ENCODE results near the gene ISG20L2.

The ISG20L2 gene

GRCh38 chr1:156706657-156707416 is 21.7 kb downstream of the ISG20L2 start:
- DNase-seq (ENCODE audit: low read depth, low spot score), result no peak

GRCh38 chr1:156705918-156706656 is 22.5 kb downstream of the ISG20L2 start:
- peak; percentile 48 for DNase-seq (ENCODE audit: low read depth, low spot score)

GRCh38 chr1:156705321-156705917 is 23.1 kb downstream of the ISG20L2 start, which contains the start of gene CRABP2:
Gene CRABP2, minus strand, starts transcription at chr1:156705583. Its CDS starts 137 bp downstream, at chr1:156705446.
- DNase-seq (ENCODE audit: low read depth, low spot score), result no peak

- no peak for DNase-seq (ENCODE audit: low read depth, low spot score)
Observed at GRCh38 chr1:156704930-156705320, 23.6 kb downstream of the ISG20L2 start.

GRCh38 chr1:156704166-156704711 is 24.3 kb downstream of the ISG20L2 start:
- no peak for DNase-seq (ENCODE audit: low read depth, low spot score)

GRCh38 chr1:156703741-156704140 is 24.8 kb downstream of the ISG20L2 start:
- DNase-seq (ENCODE audit: low read depth, low spot score), result no peak

GRCh38 chr1:156703336-156703735 is 25.2 kb downstream of the ISG20L2 start:
- DNase-seq (ENCODE audit: low read depth, low spot score), result no peak

- no peak for DNase-seq (ENCODE audit: low read depth, low spot score)
Observed at GRCh38 chr1:156700736-156701531, 27.6 kb downstream of the ISG20L2 start.

GRCh38 chr1:156698995-156699394 is 29.6 kb downstream of the ISG20L2 start:
- no peak for DNase-seq (ENCODE audit: low read depth, low spot score)

GRCh38 chr1:156697481-156697880 is 31.1 kb downstream of the ISG20L2 start:
- no peak for DNase-seq (ENCODE audit: low read depth, low spot score)

- DNase-seq (ENCODE audit: low read depth, low spot score), result no peak
Observed at GRCh38 chr1:156696755-156697154, 31.8 kb downstream of the ISG20L2 start.

GRCh38 chr1:156694690-156694962 is 33.9 kb downstream of the ISG20L2 start:
- DNase-seq (ENCODE audit: low read depth, low spot score), result no peak

- DNase-seq (ENCODE audit: low read depth, low spot score), result no peak
Observed at GRCh38 chr1:156693848-156694689, 34.5 kb downstream of the ISG20L2 start.

GRCh38 chr1:156692925-156693847 is 35.4 kb downstream of the ISG20L2 start:
- DNase-seq (ENCODE audit: low read depth, low spot score), result no peak

- DNase-seq (ENCODE audit: low read depth, low spot score), result no peak
Observed at GRCh38 chr1:156692441-156692924, 36.1 kb downstream of the ISG20L2 start.

- no peak for DNase-seq (ENCODE audit: low read depth, low spot score)
Observed at GRCh38 chr1:156691665-156692440, 36.7 kb downstream of the ISG20L2 start.

GRCh38 chr1:156691191-156691590 is 37.4 kb downstream of the ISG20L2 start:
- DNase-seq (ENCODE audit: low read depth, low spot score), result no peak

GRCh38 chr1:156690675-156691036 is 37.9 kb downstream of the ISG20L2 start:
- no peak for DNase-seq (ENCODE audit: low read depth, low spot score)

Measured in activated naive CD8-positive, alpha-beta T cell treated with anti-CD3 and anti-CD28 coated beads, Interleukin-2, amount 50 U/mL, for 16 hours (primary cell).